Measurements from ENCODE around the gene GPR158.

DNA sequence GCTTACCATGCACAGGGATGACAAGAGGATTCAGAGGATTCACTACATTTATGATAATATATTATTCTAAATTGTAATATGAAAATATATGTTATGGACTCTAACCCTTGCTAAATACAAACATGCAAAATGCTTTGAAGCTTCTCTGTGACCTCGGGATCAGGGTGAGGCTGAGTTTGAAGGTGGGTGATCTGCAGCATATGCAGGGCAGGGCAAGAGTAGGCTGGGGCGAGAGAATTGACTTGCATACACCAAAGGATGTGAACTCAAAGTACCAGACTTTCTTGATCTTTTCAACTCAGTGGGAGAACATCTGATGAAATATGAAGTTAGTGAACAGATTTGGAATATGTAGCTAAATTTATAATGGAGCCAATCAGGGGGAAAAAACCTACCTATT, 57.0 kb downstream of the GPR158 start:
- TF ChIP-seq EP300 (IDR thresholded peaks at IDR 0.05) (no peak), CTCF (IDR thresholded peaks at IDR 0.05) (no peak), POLR2A (IDR thresholded peaks at IDR 0.05) (no peak), POLR2AphosphoS5 (IDR thresholded peaks at IDR 0.05) (no peak)
